Motor neuron (in vitro differentiated cells): ENCODE measurements around the gene TNFRSF1B. TPM values are rescaled to one million over a fixed set of nuclear protein-coding genes. Genes with fewer than 3 reads are reported as not detected.
A peak's percentile ranks its signal among the peaks of the same experiment; 100 is the strongest.

Source experiments
- ATAC-seq, 8 experiments: fragments of 200-7000 bp; cut with Tn5 transposase; replicated peaks in 6 of 8; 2 replicates each; pipeline ENCODE4 v1.8.0; 2021; ENCODE audit warnings: mild to moderate bottlenecking in 8 of 8, moderate library complexity in 8 of 8
- H3K27ac ChIP-seq, 2 donors: fragments of 250-450 bp; sonication (Bioruptor Pico); 2 replicates each; pipeline ENCODE4 v1.9.0; 2021; ENCODE audit warnings: antibody characterized with exemption in 2 of 2, mild to moderate bottlenecking in 2 of 2, moderate library complexity in 1 of 2
- H3K4me1 ChIP-seq, 2 donors: fragments of 250-450 bp; sonication (Bioruptor Pico); replicated peaks in 1 of 2; 2 replicates each; pipeline ENCODE4 v1.6.1; 2021; ENCODE audit warnings: antibody characterized with exemption in 2 of 2, mild to moderate bottlenecking in 2 of 2, moderate library complexity in 1 of 2
- H3K4me3 ChIP-seq, 5 donors: fragments of 250-450 bp; sonication (Bioruptor Pico); 2 replicates each; pipeline ENCODE4 v1.9.0; 2021; ENCODE audit warnings: antibody characterized with exemption in 5 of 5, mild to moderate bottlenecking in 5 of 5, moderate library complexity in 4 of 5
- WGBS, 10 experiments: fragments of 450-650 bp; shearing (Covaris generic); methylation state at CpG; one replicate each; pipeline ENCODE4 v1.0.0; 2022; 5-methylcytosine and 5-hydroxymethylcytosine counted together
- in situ Hi-C, 9 experiments: fragments of 400-800 bp; cut with MboI; loops; one replicate each; pipeline ENCODE4 v1.15.0; 2021; ENCODE audit warnings: low sequenced_read_pairs in 9 of 9, low pct_unique_long_range_greater_than_20kb in 2 of 9; ENCODE audit not compliant: unreplicated experiment in 9 of 9
- total RNA-seq, 8 experiments: library from RNA; unstranded; fragments of 300-600 nt; gene quantifications; 2 replicates each; pipeline versions ENCODE4 v1.2.3 to v1.2.4, GENCODE V29; 2022

TNFRSF1B gene
- total RNA-seq, 8 experiments from 2014 or later = 0.18 to 2.0 (median 1.1) TPM

- ATAC-seq = peak in 3 of 8 experiments; percentile 5 to 20 (median 8)
- H3K4me1 ChIP-seq = peaks cover 7 to 9% of the 10 kb centered on the region in 2 donors
- no peak overlapping the region for H3K4me3 ChIP-seq
- no peak overlapping the region for H3K27ac ChIP-seq
- WGBS, 10 experiments = 11 to 60% (median 33%) methylated on average over 3 to 27 of the region's 33 CpGs; no CpG with 5 or more reads in 3 of the 10 experiments
- in situ Hi-C loops = no loop called here
Observed at GRCh38 chr1:12167493-12168429, 970 bp downstream of the TNFRSF1B start.

GRCh38 chr1:12168451-12169160 lies 1.8 kb downstream of the TNFRSF1B start:
- ATAC-seq = peak in 3 of 8 experiments; percentile 6 to 12 (median 12)
- Histone ChIP-seq H3K4me1 (peaks cover 7 to 9% of the 10 kb centered on the region in 2 donors), H3K27ac (no peak overlapping the region), H3K4me3 (no peak overlapping the region)
- 40 to 100% (median 74%) methylated on average over 1 to 10 of the region's 17 CpGs; no CpG with 5 or more reads in 3 of the 10 experiments for WGBS, 10 experiments
- in situ Hi-C loops = no loop called here

DNA sequence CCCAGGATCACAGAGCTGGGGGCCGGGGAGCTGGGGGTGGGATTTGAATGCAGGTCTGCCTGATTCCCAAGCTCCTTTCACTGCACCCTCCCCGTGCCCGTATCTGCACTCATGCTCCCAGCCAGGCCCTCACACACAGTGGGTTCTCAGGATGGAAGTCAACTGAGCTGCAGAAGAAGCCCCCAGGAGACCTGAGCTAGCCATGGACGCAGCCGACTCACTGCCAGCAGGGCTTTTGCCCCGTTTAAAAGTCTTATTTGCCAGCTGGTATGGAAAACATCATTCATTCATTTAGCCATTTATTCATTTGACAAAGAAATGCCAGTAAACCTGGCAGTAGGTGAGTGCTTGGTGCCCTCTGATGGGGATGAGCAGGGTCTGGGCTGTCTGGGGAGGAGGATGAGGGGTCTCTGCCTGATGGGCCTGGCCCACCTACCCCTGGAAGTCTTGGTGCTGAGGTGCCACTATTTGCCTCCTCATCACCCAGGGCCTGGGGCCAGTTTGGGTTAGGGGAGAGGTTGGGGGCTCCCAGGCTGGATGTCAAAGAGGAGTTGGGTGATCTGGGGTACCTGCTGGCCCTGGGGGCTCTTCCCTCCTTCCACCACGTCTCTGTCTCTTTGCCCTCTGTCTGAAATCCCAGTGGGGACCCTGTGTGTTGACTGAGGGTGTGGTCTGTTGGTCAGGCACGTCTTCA lies 2.8 kb downstream of the TNFRSF1B start:
- no peak overlapping the region for H3K4me3 ChIP-seq
- peaks cover 9 to 10% of the 10 kb centered on the region in 2 donors for H3K4me1 ChIP-seq
- no peak for ATAC-seq
- H3K27ac ChIP-seq = no peak overlapping the region
- WGBS, 10 experiments = 67 to 95% (median 80%) methylated on average over 1 to 4 of the region's 8 CpGs; no CpG with 5 or more reads in 5 of the 10 experiments
- in situ Hi-C loops = no loop called here

DNA sequence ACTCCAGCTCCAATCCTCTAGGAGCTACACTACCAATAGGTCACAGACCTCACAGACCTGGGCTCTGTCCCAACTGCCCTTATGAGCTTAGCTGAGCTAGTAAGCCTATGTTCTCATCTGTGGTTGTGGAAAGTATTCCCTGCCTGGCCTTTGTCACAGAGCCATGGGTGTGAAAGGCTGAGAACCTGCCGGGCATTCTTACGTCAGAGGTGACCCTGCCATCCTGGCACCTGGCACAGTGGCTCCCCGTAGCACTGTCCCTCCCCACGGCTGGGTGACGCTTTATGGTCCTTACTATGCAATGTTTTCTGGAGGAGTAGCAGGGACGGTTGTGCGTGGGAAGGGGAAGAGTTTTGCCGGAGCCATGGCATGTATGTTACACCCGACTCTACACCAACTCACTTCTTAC lies 3.5 kb downstream of the TNFRSF1B start:
- no peak for ATAC-seq
- Histone ChIP-seq H3K4me3 (no peak overlapping the region), H3K27ac (no peak overlapping the region), H3K4me1 (peaks cover 13 to 17% of the 10 kb centered on the region in 2 donors)
- 83 to 100% (median 96%) methylated on average over 2 to 8 of the region's 9 CpGs; no CpG with 5 or more reads in 5 of the 10 experiments for WGBS, 10 experiments
- in situ Hi-C loops = no loop called here

- 78 to 100% (median 89%) methylated on average over 1 to 12 of the region's 12 CpGs for WGBS, 10 experiments
- Histone ChIP-seq H3K4me1 (peaks cover 13 to 22% of the 10 kb centered on the region in 2 donors), H3K27ac (no peak overlapping the region), H3K4me3 (no peak overlapping the region)
- in situ Hi-C loops = no loop called here
- ATAC-seq = no peak
Observed at GRCh38 chr1:12171206-12172041, 4.6 kb downstream of the TNFRSF1B start.

DNA sequence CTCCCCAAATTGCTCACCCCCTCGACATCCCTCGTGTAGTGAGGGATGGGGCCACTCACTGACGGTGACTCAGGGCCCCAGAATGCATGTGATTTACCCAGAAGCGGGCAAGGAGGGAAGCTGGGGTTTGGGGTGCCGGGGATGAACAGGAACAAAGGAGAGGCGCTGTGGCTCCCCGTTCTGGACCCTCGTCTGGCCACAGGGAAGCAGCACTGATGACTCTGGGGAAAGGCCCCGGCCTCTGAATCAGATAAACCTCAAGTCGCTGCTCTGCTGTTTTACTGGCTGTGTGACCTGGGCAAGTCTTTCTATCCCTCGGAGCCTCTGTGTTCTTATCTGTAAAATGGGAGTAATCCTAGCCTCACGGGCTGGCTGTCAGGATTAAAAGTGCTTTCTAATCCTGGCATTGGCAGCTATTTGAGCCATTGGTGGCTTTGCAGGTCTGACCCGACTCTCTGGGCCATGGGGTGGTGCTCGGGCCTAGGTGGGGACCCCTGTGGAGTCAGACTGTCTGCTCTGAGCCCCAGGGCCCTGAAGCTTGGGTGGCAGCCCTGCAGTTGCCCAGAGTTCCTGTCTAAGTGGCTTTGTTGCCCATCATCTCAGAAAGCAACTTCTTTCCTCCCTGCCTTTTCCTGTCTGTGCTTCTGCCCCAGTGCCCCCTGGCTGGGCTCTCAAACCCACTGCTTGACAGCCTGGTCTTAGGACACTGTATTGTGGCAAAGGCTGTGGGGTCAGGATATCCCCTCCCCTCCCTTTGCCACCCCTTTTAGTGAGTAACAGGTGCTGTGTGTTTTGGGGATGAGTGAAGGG lies 5.5 kb downstream of the TNFRSF1B start:
- in situ Hi-C loops = no loop called here
- 70 to 91% (median 82%) methylated on average over 1 to 14 of the region's 14 CpGs; no CpG with 5 or more reads in 5 of the 10 experiments for WGBS, 10 experiments
- Histone ChIP-seq H3K4me3 (no peak overlapping the region), H3K27ac (no peak overlapping the region), H3K4me1 (peaks cover 8 to 18% of the 10 kb centered on the region in 2 donors)
- ATAC-seq = no peak

DNA sequence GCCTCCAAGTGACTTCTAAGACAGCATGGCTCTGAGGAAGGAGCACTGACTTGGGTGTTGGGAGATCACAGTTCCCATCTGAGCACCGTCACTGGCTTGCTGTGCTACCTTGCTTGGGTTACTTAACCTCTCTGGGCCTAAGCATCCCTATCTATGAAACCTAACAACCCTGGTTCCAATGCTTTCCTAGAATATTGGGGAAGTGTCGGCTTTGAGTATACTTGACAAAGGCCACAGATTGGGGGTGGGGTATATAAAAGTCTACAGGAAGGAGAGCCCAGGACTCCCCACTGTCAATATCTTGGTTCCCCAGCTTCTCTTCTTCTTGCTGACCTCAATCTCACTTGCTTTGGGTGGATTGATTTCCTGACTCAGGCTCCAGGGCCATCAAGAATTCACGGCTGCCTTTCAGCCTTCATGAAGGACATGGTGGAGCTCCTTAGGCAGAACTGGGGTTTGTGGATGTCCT lies 6.3 kb downstream of the TNFRSF1B start:
- 88 to 100% (median 100%) methylated on average over 1 to 3 of the region's 3 CpGs; no CpG with 5 or more reads in 3 of the 10 experiments for WGBS, 10 experiments
- in situ Hi-C loops = no loop called here
- H3K4me3 ChIP-seq = no peak overlapping the region
- no peak for ATAC-seq
- H3K4me1 ChIP-seq = peaks cover 5 to 18% of the 10 kb centered on the region in 2 donors
- H3K27ac ChIP-seq = no peak overlapping the region

GRCh38 chr1:12173631-12174121 lies 6.9 kb downstream of the TNFRSF1B start:
- H3K4me3 ChIP-seq = no peak overlapping the region
- peak in 2 of 8 experiments; percentile 17 to 27 for ATAC-seq
- WGBS, 10 experiments = 56 to 100% (median 81%) methylated on average over 1 to 7 of the region's 11 CpGs; no CpG with 5 or more reads in 3 of the 10 experiments
- H3K27ac ChIP-seq = no peak overlapping the region
- H3K4me1 ChIP-seq = peaks cover 5 to 20% of the 10 kb centered on the region in 2 donors
- in situ Hi-C loops = no loop called here

DNA sequence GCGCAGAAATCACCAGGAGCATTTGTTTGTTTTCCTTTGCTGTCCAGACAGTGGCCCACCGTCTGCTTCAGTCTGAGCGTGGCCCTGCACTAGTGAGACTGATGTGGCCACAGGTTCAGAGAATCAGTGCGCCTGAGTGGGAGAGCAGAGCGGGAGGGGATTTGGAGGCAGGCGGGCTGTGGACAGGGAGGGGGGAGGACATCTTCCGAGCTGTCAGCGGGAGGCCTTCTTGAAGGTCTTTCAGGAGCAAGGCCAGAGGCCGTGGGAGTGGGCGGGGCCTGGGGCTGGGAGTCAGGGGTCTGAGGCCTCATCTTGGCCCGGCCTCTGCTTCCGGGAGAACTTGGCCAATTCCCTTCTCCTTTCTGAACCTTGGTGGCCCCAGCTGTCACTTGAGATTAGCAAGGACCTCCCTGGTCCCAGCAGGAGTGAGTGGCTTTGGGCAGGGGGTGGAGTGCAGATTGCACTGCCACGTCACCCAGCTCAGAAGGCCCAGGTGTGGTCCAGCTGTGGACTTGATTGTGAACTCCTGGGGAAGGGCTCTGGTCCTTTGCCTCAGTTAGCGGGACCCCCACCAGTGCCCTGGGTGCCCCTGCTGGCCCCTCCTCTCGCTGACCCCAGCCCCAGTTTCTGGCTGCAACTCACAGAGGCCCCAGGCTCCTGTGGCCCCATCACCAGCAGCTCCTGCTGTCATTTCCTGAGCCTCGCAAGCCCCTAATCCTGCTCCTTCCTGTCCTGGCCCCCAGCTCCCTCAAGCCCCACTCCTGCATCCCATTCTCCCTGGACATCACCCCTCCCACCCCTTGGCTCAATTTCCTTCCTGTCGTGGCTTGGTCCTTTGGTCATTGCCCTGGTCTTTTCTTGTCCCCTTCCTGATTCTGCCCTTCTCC lies 8.4 kb downstream of the TNFRSF1B start:
- in situ Hi-C loops = no loop called here
- ATAC-seq = peak in 6 of 8 experiments; percentile 7 to 69 (median 41)
- H3K27ac ChIP-seq = peak overlapping the region in 1 of 2 donors; percentile 30
- WGBS, 10 experiments = 73 to 83% methylated on average over 1 to 3 of the region's 17 CpGs; no CpG with 5 or more reads in 8 of the 10 experiments
- H3K4me1 ChIP-seq = peaks cover 8 to 28% of the 10 kb centered on the region in 2 donors
- H3K4me3 ChIP-seq = no peak overlapping the region

DNA sequence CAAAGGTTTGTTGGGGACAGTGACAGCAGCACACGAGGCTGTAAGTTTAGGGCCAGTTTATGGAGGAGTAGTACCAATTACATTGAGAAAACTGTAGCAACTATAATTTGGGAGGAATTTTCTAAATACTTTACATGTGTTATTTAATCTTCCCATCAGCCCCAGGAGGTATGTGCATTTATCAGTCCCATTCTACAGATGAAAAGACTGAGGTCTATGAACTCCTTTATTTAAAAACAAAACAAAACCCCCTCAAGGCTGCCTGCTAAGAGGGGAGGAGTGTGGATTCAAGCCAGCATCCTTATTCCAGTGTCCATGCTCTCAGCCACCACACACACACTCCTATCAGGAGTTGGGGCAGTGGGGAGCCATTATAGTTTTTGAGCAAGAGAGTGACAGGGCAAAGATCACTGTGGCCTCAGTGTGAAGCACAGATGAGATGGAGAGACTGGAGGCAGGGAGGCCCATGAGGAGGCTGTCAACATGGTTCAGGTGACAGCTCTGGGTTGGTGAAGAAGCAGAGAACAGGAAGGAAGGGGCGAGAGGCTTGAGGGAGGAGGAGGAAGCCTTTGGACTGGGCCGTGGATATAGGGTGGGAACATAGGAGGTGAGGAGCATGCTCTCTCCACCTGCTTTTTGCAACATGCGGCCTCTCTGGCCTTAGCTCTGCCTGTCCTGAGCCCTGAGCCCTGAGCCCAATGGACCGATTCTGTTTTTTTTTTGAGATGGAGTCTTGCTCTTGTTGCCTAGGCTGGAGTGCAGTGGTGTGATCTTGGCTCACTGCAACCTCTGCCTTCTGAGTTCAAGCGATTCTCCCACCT lies 9.7 kb downstream of the TNFRSF1B start:
- ATAC-seq = no peak
- WGBS, 10 experiments = 17 to 100% (median 92%) methylated on average over 1 to 5 of the region's 6 CpGs; no CpG with 5 or more reads in 2 of the 10 experiments
- Histone ChIP-seq H3K4me3 (no peak overlapping the region), H3K27ac (no peak overlapping the region), H3K4me1 (peaks cover 8 to 28% of the 10 kb centered on the region in 2 donors)
- in situ Hi-C loops = no loop called here
